H1 (cell line): ENCODE data around the gene MYO1D. TPM values are rescaled to one million over a fixed set of nuclear protein-coding genes. Genes with fewer than 3 reads are reported as not detected.

Experiments
- CTCF ChIA-PET: fragments of 300-600 bp; sonication (Branson Sonifier 250); formaldehyde crosslinking; loops from one replicate; lab custom pipeline; 2021; ENCODE audit not compliant: partially characterized antibody; lab: Charles Lee
- POLR2A ChIA-PET: fragments of 300-600 bp; sonication (Branson Sonifier 250); formaldehyde crosslinking; loops from one replicate; lab custom pipeline; 2021; ENCODE audit warnings: inconsistent platforms; ENCODE audit not compliant: partially characterized antibody; lab: Charles Lee
- DNase-seq, 2 experiments: peaks; one replicate each; pipeline versions ENCODE4 v3.0.0 to v3.0.0-alpha.2; 2010 to 2022; ENCODE audit warnings: low spot score in 2 of 2, low read depth in 1 of 2, mixed read lengths in 1 of 2
- FAIRE-seq: peaks from 2 replicates; lab custom pipeline; 2011; peaks lifted over from hg19 to GRCh38; lab: Jason Lieb, UNC
- H2AFZ ChIP-seq: 2 replicates; pipeline ENCODE4 v1.8.1; 2012; ENCODE audit warnings: low read length, inconsistent platforms
- H2AK5ac ChIP-seq: 2 replicates; pipeline ENCODE4 v1.6.1; 2013; ENCODE audit warnings: low read depth, low read length
- H2BK120ac ChIP-seq: replicated peaks from 2 replicates; pipeline ENCODE3; 2013; ENCODE audit warnings: low read depth, low read length, inconsistent platforms
- H2BK12ac ChIP-seq: 2 replicates; pipeline ENCODE4 v1.6.1; 2013; ENCODE audit warnings: low read depth, low read length
- H2BK15ac ChIP-seq: 2 replicates; pipeline ENCODE4 v1.6.1; 2013; ENCODE audit warnings: low read length
- H2BK20ac ChIP-seq: 2 replicates; pipeline ENCODE4 v1.6.1; 2013; ENCODE audit warnings: low read length
- H2BK5ac ChIP-seq: 2 replicates; pipeline ENCODE4 v1.6.1; 2013; ENCODE audit warnings: low read depth, low read length
- H3K14ac ChIP-seq: 2 replicates; pipeline ENCODE4 v1.6.1; 2013; ENCODE audit warnings: inconsistent platforms; ENCODE audit not compliant: insufficient read length
- H3K18ac ChIP-seq: 2 replicates; pipeline ENCODE4 v1.6.1; 2013; ENCODE audit warnings: low read length; ENCODE audit errors: extremely low read depth
- H3K23ac ChIP-seq: 2 replicates; pipeline ENCODE4 v1.6.1; 2013; ENCODE audit warnings: inconsistent platforms; ENCODE audit not compliant: insufficient read length
- H3K23me2 ChIP-seq: 2 replicates; pipeline ENCODE4 v1.6.1; 2013; ENCODE audit warnings: low read depth, low read length
- H3K27ac ChIP-seq: 2 replicates; pipeline ENCODE4 v1.6.1; 2011; ENCODE audit warnings: low read depth, low read length, inconsistent platforms
- H3K27me3 ChIP-seq, 4 experiments: replicated peaks in 1 of 4; 1 replicate in 1 of 4; 2 replicates in 3 of 4; pipeline versions ENCODE4 v1.6.1 to v1.8.1; 2011 to 2013; ENCODE audit warnings: low read length in 3 of 4, mild to moderate bottlenecking in 3 of 4, inconsistent platforms in 2 of 4, mixed read lengths in 2 of 4, moderate library complexity in 1 of 4; ENCODE audit not compliant: control insufficient read depth in 3 of 4, insufficient read depth in 3 of 4; ENCODE audit errors: extremely low read depth in 1 of 4
- H3K36me3 ChIP-seq, 4 experiments: 2 replicates each; pipeline versions ENCODE4 v1.6.1 to v1.8.1; 2011 to 2013; ENCODE audit warnings: mild to moderate bottlenecking in 4 of 4, low read length in 3 of 4, moderate library complexity in 2 of 4, control low read depth in 1 of 4, inconsistent platforms in 1 of 4; ENCODE audit not compliant: insufficient read depth in 4 of 4, control insufficient read depth in 2 of 4
- H3K4ac ChIP-seq: replicated peaks from 2 replicates; pipeline ENCODE3; 2013; ENCODE audit warnings: low read length, low read depth, mixed read lengths, inconsistent platforms; ENCODE audit not compliant: insufficient read length
- H3K4me1 ChIP-seq, 4 experiments: replicated peaks in 1 of 4; 1 replicate in 1 of 4; 2 replicates in 3 of 4; pipeline versions ENCODE4 v1.6.1 to v1.8.1; 2011 to 2013; ENCODE audit warnings: low read length in 3 of 4, inconsistent platforms in 2 of 4, mixed read lengths in 1 of 4; ENCODE audit not compliant: insufficient read depth in 4 of 4, control insufficient read depth in 3 of 4
- H3K4me2 ChIP-seq, 2 experiments: 2 replicates each; pipeline versions ENCODE4 v1.6.1 to v1.8.1; 2011 to 2013; ENCODE audit warnings: low read depth in 2 of 2, low read length in 2 of 2, control low read depth in 1 of 2, inconsistent platforms in 1 of 2, mild to moderate bottlenecking in 1 of 2; ENCODE audit not compliant: insufficient read depth in 1 of 2
- H3K4me3 ChIP-seq, 4 experiments: fragments of 200-600, 300-600 bp in 1 of 4; sonication (generic), shearing (Covaris generic), sonication (Bioruptor Twin) in 1 of 4; 2 replicates each; pipeline versions ENCODE4 v1.5.1 to v1.8.1; 2011 to 2016; ENCODE audit warnings: low read length in 4 of 4, low read depth in 3 of 4, control low read depth in 2 of 4, inconsistent platforms in 2 of 4, mild to moderate bottlenecking in 2 of 4, mixed read lengths in 1 of 4, moderate library complexity in 1 of 4; ENCODE audit not compliant: insufficient read depth in 2 of 4; ENCODE audit errors: extremely low read depth in 1 of 4
- H3K56ac ChIP-seq: replicated peaks from 2 replicates; pipeline ENCODE3; 2013; ENCODE audit warnings: low read depth, mild to moderate bottlenecking, mixed read lengths, low read length, inconsistent platforms; ENCODE audit not compliant: insufficient read length
- H3K79me1 ChIP-seq: 2 replicates; pipeline ENCODE4 v1.6.1; 2013; ENCODE audit warnings: low read depth, low read length, control low read depth
- H3K79me2 ChIP-seq, 2 experiments: 2 replicates each; pipeline versions ENCODE4 v1.6.1 to v1.8.1; 2012 to 2013; ENCODE audit warnings: low read length in 2 of 2, mild to moderate bottlenecking in 2 of 2, inconsistent platforms in 1 of 2; ENCODE audit not compliant: insufficient read depth in 2 of 2, control insufficient read depth in 1 of 2
- H3K9ac ChIP-seq, 4 experiments: replicated peaks in 1 of 4; 1 replicate in 1 of 4; 2 replicates in 3 of 4; pipeline versions ENCODE4 v1.6.1 to v1.8.1; 2011 to 2013; ENCODE audit warnings: low read depth in 3 of 4, low read length in 3 of 4, control low read depth in 2 of 4, mild to moderate bottlenecking in 2 of 4, moderate library complexity in 2 of 4, inconsistent platforms in 1 of 4; ENCODE audit errors: extremely low read depth in 1 of 4
- H3K9me3 ChIP-seq, 2 experiments: 2 replicates each; pipeline versions ENCODE4 v1.6.1 to v1.8.1; 2012 to 2013; ENCODE audit warnings: mild to moderate bottlenecking in 2 of 2, moderate library complexity in 2 of 2, control low read depth in 1 of 2, inconsistent platforms in 1 of 2, low read depth in 1 of 2, low read length in 1 of 2, mixed read lengths in 1 of 2; ENCODE audit not compliant: insufficient read depth in 2 of 2
- H4K20me1 ChIP-seq, 2 experiments: replicated peaks in 1 of 2; 2 replicates each; pipeline versions ENCODE3 to v1.8.1; 2011 to 2013; ENCODE audit warnings: inconsistent platforms in 2 of 2, low read length in 2 of 2, mild to moderate bottlenecking in 1 of 2; ENCODE audit not compliant: insufficient read depth in 2 of 2, control insufficient read depth in 1 of 2
- H4K5ac ChIP-seq: 2 replicates; pipeline ENCODE4 v1.6.1; 2013; ENCODE audit warnings: low read length, low read depth, mixed read lengths, inconsistent platforms; ENCODE audit not compliant: insufficient read length
- H4K8ac ChIP-seq: 2 replicates; pipeline ENCODE4 v1.8.0; 2013; ENCODE audit warnings: mild to moderate bottlenecking, moderate library complexity, low read length, inconsistent platforms; ENCODE audit not compliant: insufficient read depth; ENCODE audit errors: extremely low read depth
- H4K91ac ChIP-seq: replicated peaks from 2 replicates; pipeline ENCODE3; 2013; ENCODE audit warnings: low read length, mixed read lengths, inconsistent platforms; ENCODE audit not compliant: insufficient read length
- GABPA ChIP-seq: IDR thresholded peaks from 2 replicates; pipeline ENCODE4 v1.6.1; 2011; ENCODE audit warnings: mild to moderate bottlenecking, low read length, moderate library complexity, borderline replicate concordance; ENCODE audit not compliant: insufficient read depth
- SAP30 ChIP-seq: fragments of 300-600 bp; sonication (generic); IDR thresholded peaks from 2 replicates; pipeline ENCODE4 v1.7.1; 2012; ENCODE audit warnings: low read length, moderate library complexity, mild to moderate bottlenecking, inconsistent platforms; ENCODE audit not compliant: insufficient read depth, insufficient replicate concordance
- SIRT6 ChIP-seq: IDR thresholded peaks from one replicate; pipeline ENCODE4 v1.7.1; 2012; ENCODE audit warnings: low read length, inconsistent platforms
- WGBS, 2 experiments: shearing (Covaris generic) in 1 of 2; methylation state at CpG; one replicate each; pipeline versions ENCODE4 v1.1.6 to v1.1.7; 2013 to 2015; ENCODE audit warnings: low lambda C conversion rate in 2 of 2, mixed read lengths in 2 of 2, inconsistent platforms in 1 of 2, low coverage in 1 of 2, missing lambda C conversion rate in 1 of 2; ENCODE audit not compliant: insufficient replicate concordance in 2 of 2, insufficient coverage in 1 of 2, insufficient read length in 1 of 2; ENCODE audit errors: extremely low coverage in 1 of 2, missing lambda C conversion rate in 1 of 2; 5-methylcytosine and 5-hydroxymethylcytosine counted together
- polyA plus RNA-seq, 7 experiments: library from polyadenylated mRNA; depleted of rRNA in 3 of 7; stranded (reverse) in 5 of 7; unstranded in 2 of 7; fragments of >200 nt in 5 of 7; fragments of 200-250 nt in 2 of 7; gene quantifications; 1 replicate in 5 of 7; 2 replicates in 1 of 7; 4 replicates in 1 of 7; pipeline versions ENCODE4 v1.2.1 to v1.2.3, GENCODE V29; 2011 to 2013; ENCODE audit warnings: missing spikeins in 2 of 7, mixed read lengths in 2 of 7
- total RNA-seq: library from RNA; stranded (reverse); fragmentation: NEBNext Ultra II Directional; extraction: Animal tissue kit (Norgen Biotek cat#: 25700); gene quantifications from 2 replicates; pipeline ENCODE4 v1.2.1, GENCODE V29; 2021
- TF ChIP-seq, protein P1 (sequence below): IDR thresholded peaks from 2 replicates; pipeline ENCODE4 v1.6.1; 2012; ENCODE audit warnings: inconsistent platforms
- TF ChIP-seq, protein P2 (sequence below): IDR thresholded peaks from 2 replicates; pipeline ENCODE4 v1.6.1; 2012; ENCODE audit warnings: low read length, inconsistent platforms
- TF ChIP-seq, protein P3 (sequence below): IDR thresholded peaks from 2 replicates; pipeline ENCODE4 v1.6.1; 2011; ENCODE audit warnings: low read depth, mild to moderate bottlenecking, low read length; ENCODE audit not compliant: insufficient read depth

MYO1D gene
- total and polyA plus RNA-seq, 2 of the 8 experiments (the other 6 are each of a cell fraction or from before 2014, with no cell fraction given) = 6.5 to 25.4 TPM

DNA sequence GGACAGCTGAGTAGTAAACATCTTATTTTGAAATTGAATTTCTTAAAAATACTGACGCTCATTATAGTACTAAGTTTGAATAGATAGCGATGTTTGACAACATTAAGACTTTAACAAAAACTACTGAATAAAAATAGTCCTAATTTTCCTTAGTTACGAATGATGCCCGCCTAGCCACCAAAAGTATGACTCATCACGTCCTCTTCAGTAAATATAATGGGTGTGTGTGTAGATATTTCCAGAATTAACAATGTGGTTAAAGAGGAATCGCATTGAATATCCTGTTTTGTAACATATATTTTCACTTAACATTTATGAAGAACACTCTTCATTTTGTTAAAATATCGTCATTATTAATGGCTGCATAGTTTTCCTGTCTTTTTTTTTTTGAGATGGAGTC is 187.6 kb downstream of the MYO1D start:
- FAIRE-seq = no peak
- no peaks in the 10 kb centered on the region for H3K9me3 ChIP-seq
- no peaks in the 10 kb centered on the region for H3K27me3 ChIP-seq
- no peak overlapping the region for H3K23ac ChIP-seq
- H4K91ac ChIP-seq = no peak overlapping the region
- no peak overlapping the region for H3K14ac ChIP-seq
- H3K4me2 ChIP-seq = no peak overlapping the region
- H3K4me1 ChIP-seq = 0 out of 7 replicates have a peak, but pooled peaks cover 0 to 3% (median 0%) of the 10 kb centered on the region in 4 experiments
- H4K20me1 ChIP-seq = no peaks in the 10 kb centered on the region
- WGBS, 2 experiments = 91% methylated on average over 7 of the region's 7 CpGs; no CpG with 5 or more reads in 1 of the 2 experiments
- TF ChIP-seq, protein P1, sequence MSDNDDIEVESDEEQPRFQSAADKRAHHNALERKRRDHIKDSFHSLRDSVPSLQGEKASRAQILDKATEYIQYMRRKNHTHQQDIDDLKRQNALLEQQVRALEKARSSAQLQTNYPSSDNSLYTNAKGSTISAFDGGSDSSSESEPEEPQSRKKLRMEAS = no peak
- TF ChIP-seq SIRT6 (no peak), GABPA (no peak), SAP30 (no peak)
- TF ChIP-seq, protein P2, sequence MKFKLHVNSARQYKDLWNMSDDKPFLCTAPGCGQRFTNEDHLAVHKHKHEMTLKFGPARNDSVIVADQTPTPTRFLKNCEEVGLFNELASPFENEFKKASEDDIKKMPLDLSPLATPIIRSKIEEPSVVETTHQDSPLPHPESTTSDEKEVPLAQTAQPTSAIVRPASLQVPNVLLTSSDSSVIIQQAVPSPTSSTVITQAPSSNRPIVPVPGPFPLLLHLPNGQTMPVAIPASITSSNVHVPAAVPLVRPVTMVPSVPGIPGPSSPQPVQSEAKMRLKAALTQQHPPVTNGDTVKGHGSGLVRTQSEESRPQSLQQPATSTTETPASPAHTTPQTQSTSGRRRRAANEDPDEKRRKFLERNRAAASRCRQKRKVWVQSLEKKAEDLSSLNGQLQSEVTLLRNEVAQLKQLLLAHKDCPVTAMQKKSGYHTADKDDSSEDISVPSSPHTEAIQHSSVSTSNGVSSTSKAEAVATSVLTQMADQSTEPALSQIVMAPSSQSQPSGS = no peak
- TF ChIP-seq, protein P3, sequence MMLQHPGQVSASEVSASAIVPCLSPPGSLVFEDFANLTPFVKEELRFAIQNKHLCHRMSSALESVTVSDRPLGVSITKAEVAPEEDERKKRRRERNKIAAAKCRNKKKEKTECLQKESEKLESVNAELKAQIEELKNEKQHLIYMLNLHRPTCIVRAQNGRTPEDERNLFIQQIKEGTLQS = no peak
- H3K27ac ChIP-seq = no peak overlapping the region
- no peak overlapping the region for H3K4ac ChIP-seq
- no peak overlapping the region for H2AK5ac ChIP-seq
- ChIA-PET CTCF (interaction anchor here (0.6 kb wide), 1 partner anchor 13 kb away, joined by 3 read pairs; no protein-coding TSS in a partner anchor), POLR2A (no interaction called here)
- no peak overlapping the region for H2AFZ ChIP-seq
- no peak overlapping the region for H4K8ac ChIP-seq
- no peak overlapping the region for H2BK15ac ChIP-seq
- DNase-seq = no peak
- no peaks in the 10 kb centered on the region for H3K79me2 ChIP-seq
- H2BK20ac ChIP-seq = no peak overlapping the region
- H3K79me1 ChIP-seq = no peaks in the 10 kb centered on the region
- H2BK120ac ChIP-seq = no peak overlapping the region
- H3K36me3 ChIP-seq = no peaks in the 10 kb centered on the region
- no peak overlapping the region for H3K18ac ChIP-seq
- no peak overlapping the region for H4K5ac ChIP-seq
- no peak overlapping the region for H2BK5ac ChIP-seq
- H3K4me3 ChIP-seq = no peak overlapping the region
- H3K56ac ChIP-seq = no peak overlapping the region
- no peaks in the 10 kb centered on the region for H3K23me2 ChIP-seq
- H2BK12ac ChIP-seq = no peak overlapping the region
- no peak overlapping the region for H3K9ac ChIP-seq
